Fibroblast of villous mesenchyme (primary cell): ENCODE data around the gene OSTF1. TPM values are rescaled to one million over a fixed set of nuclear protein-coding genes. Genes with fewer than 3 reads are reported as not detected.

Source experiments
- DNase-seq: peaks from one replicate; pipeline ENCODE4 v3.0.0-alpha.2; 2010; ENCODE audit warnings: low read depth
- H3K4me3 ChIP-seq: 2 replicates; pipeline ENCODE4 v1.5.1; 2011; ENCODE audit warnings: low read depth, mild to moderate bottlenecking, low read length
- CTCF ChIP-seq: IDR thresholded peaks from 2 replicates; pipeline ENCODE4 v1.5.1; 2012; ENCODE audit warnings: low read depth, mild to moderate bottlenecking, low read length; ENCODE audit not compliant: insufficient read depth
- small RNA-seq: library from RNA; depleted of rRNA; stranded (forward); fragments of <200 nt; gene quantifications from one replicate; pipeline ENCODE3, GENCODE V24; 2012
- total RNA-seq: library from RNA; depleted of rRNA; stranded (reverse); fragments of >200 nt; gene quantifications from 2 replicates; pipeline ENCODE4 v1.2.3, GENCODE V29; 2012

Gene OSTF1
- total RNA-seq, 1 donor = 31.1 TPM

DNA sequence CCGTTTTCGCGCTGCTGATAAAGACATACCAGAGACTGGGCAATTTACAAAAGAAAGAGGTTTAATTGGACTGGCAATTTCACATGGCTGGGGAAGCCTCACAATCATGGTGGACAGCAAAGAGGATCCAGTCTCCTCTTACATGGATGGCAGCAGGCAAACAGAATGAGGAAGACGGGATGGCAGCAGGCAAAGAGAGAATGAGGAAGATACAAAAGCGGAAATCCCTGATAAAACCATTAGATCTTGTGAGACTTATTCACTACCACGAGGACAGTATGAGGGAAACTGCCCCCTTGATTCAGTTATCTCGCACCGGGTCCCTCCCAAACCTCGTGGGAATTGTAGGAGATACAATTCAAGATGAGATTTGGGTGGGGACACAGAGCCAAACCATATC is 95.0 kb downstream of the OSTF1 start:
- no peak overlapping the region for H3K4me3 ChIP-seq
- DNase-seq = no peak
- no peak for TF ChIP-seq CTCF

GRCh38 chr9:75184471-75184870 is 96.2 kb downstream of the OSTF1 start:
- no peak overlapping the region for H3K4me3 ChIP-seq
- TF ChIP-seq CTCF = no peak
- no peak for DNase-seq

DNA sequence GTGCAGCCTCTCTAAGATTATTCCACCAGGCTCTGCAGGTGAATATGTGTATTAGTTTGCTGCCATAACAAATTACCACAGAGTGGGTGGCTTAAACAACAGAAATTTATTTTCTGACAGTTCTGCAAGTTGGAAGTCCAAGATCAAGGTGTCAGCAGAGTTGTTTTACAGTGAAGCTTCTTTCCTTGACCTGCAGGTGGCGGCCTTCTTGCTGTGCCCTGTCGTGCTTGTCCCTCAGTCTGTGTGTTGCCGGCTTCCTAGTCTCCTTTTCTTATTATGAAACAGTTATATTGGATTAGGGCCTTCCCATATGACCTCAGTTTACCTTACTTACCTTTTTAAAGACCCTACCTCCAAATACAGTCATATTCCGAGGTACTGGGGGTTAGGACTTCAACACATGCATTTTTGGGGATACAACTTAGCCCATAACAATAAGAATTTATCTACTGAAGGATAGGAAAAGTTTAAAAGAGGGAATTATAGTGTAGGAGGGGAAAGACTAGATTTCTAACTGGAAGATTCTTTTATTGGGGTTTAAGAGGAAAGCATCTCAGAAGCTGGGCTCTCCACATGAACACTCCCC is 97.4 kb downstream of the OSTF1 start:
- H3K4me3 ChIP-seq = no peak overlapping the region
- peak; percentile 19 for DNase-seq
- TF ChIP-seq CTCF = peak; percentile 70

GRCh38 chr9:75186767-75187380 is 98.6 kb downstream of the OSTF1 start:
- DNase-seq = peak; percentile 29
- H3K4me3 ChIP-seq = no peak overlapping the region
- TF ChIP-seq CTCF = peak; percentile 82

DNA sequence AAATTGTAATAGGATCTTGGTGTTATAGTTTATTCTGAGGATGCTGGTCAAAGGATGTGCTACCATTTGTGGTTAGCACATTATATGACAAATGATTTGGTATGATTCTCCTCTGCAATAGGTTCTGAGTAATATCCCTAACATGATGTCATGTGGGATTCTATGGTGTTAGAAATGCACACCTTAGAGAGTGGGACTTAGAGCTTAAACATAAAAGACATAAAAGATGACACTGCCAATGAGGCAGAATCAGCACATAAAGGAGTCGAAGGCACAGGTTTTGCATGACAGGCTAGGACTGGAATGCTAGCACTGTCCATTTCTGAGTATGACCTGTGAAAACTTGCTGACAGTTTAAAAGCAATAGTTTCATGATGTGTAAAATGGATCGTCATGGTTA is 100.4 kb downstream of the OSTF1 start:
- TF ChIP-seq CTCF = no peak
- no peak for DNase-seq
- H3K4me3 ChIP-seq = no peak overlapping the region

DNA sequence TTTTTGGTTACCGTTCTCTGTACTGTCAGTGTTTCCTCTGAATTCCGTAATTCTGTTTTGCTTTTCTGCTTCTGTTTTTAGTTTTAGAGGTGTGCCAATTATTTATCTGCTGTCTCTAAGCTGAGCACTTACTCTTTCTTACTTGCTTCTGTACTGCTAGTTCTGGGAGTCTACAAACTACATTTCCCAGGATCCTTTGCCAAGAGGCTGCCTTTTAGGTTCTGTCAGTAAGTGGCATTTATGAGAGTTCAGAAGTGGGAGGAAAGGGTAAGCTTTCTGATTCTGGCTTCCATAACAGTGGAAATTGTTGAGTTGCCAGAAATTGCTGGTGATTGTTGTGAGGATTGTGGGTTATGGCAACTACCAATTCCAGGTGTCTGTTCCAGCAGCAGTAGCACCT is 102.4 kb downstream of the OSTF1 start:
- H3K4me3 ChIP-seq = no peak overlapping the region
- no peak for TF ChIP-seq CTCF
- no peak for DNase-seq

Small RNA genes within 50 kb of the gene (small RNA-seq; reads per million reads assigned to genes)
- gene RF00019 = not detected

Other genes starting within 250 kb of the OSTF1 start
- under 0.01 TPM in 2 replicates for gene TRPM6, start 200.6 kb upstream of the OSTF1 start, total RNA-seq
- gene C9orf40, start 135.6 kb upstream of the OSTF1 start, total RNA-seq = 6.8 and 8.6 TPM in 2 replicates
- gene CARNMT1, start 60.2 kb upstream of the OSTF1 start, total RNA-seq = 26.4 and 42.7 TPM in 2 replicates
- gene NMRK1, start 359 bp upstream of the OSTF1 start, total RNA-seq = 8.6 and 11.9 TPM in 2 replicates